Activated T-helper 1 cell treated with anti-CD3 and anti-CD28 coated beads, Interleukin-12 subunit alpha, Interleukin-12 subunit beta, Interleukin-2, Interleukin-4 antibody, amounts not matched to agents 30 ng/mL and 10 ng/mL and 1 ng/mL, durations not matched to agents 14 hours and 24 hours and 36 hours (primary cell): ENCODE data around the gene ALOX5. TPM values are rescaled to one million over a fixed set of nuclear protein-coding genes. Genes with fewer than 3 reads are reported as not detected.

Source experiments
- DNase-seq: peaks from one replicate; pipeline ENCODE4 v3.0.0; 2021; ENCODE audit warnings: low spot score
- H3K27ac Mint-ChIP-seq: one replicate; pipeline ENCODE4 v1.8.0; 2021; ENCODE audit warnings: mild to moderate bottlenecking, mixed read lengths
- H3K27me3 Mint-ChIP-seq: one replicate; pipeline ENCODE4 v1.8.0; 2022; ENCODE audit warnings: mild to moderate bottlenecking, moderate library complexity, mixed read lengths; ENCODE audit not compliant: insufficient read depth
- H3K36me3 Mint-ChIP-seq: one replicate; pipeline ENCODE4 v1.8.0; 2021; ENCODE audit warnings: low read depth, mixed read lengths
- H3K4me1 Mint-ChIP-seq: one replicate; pipeline ENCODE4 v1.8.0; 2021; ENCODE audit warnings: low read depth, mixed read lengths
- H3K4me3 Mint-ChIP-seq: one replicate; pipeline ENCODE4 v1.8.0; 2021; ENCODE audit warnings: mild to moderate bottlenecking, moderate library complexity, mixed read lengths
- H3K9me3 Mint-ChIP-seq: one replicate; pipeline ENCODE4 v1.8.0; 2021; ENCODE audit warnings: mixed read lengths
- intact Hi-C: fragments of 100-400 bp; cut with micrococcal nuclease; formaldehyde crosslinking; loops from one replicate; pipeline ENCODE4 v1.15.1; 2024
- total RNA-seq: library from RNA; stranded (reverse); gene quantifications from 2 replicates; pipeline ENCODE4 v1.2.3, GENCODE V29; 2022

Gene ALOX5
- total RNA-seq, 1 donor from 2014 or later, result 2.9 TPM

- no peak for DNase-seq
- Mint-ChIP-seq H3K4me1 (no peaks in the 10 kb centered on the region), H3K9me3 (peaks cover 8% of the 10 kb centered on the region), H3K27ac (no peak overlapping the region), H3K4me3 (no peak overlapping the region), H3K36me3 (peaks cover 8% of the 10 kb centered on the region), H3K27me3 (peaks cover 2% of the 10 kb centered on the region)
- intact Hi-C loops, result loop anchor here (1.0 kb wide), 1 partner anchor 12 kb away; no protein-coding TSS in a partner anchor
These were observed 114.3 kb downstream of the ALOX5 start for GRCh38 chr10:45488365-45488764.

- Mint-ChIP-seq H3K36me3 (peaks cover 4% of the 10 kb centered on the region), H3K4me3 (no peak overlapping the region), H3K27me3 (peaks cover 2% of the 10 kb centered on the region), H3K27ac (no peak overlapping the region), H3K4me1 (peaks cover under 1% of the 10 kb centered on the region), H3K9me3 (peaks cover 20% of the 10 kb centered on the region)
- DNase-seq, result no peak
- intact Hi-C loops, result no loop called here
These were observed 116.3 kb downstream of the ALOX5 start for GRCh38 chr10:45490277-45490676.

- Mint-ChIP-seq H3K27me3 (peaks cover 2% of the 10 kb centered on the region), H3K9me3 (peaks cover 27% of the 10 kb centered on the region), H3K4me1 (peaks cover 8% of the 10 kb centered on the region), H3K4me3 (no peak overlapping the region), H3K27ac (no peak overlapping the region), H3K36me3 (peaks cover 7% of the 10 kb centered on the region)
- intact Hi-C loops, result no loop called here
- DNase-seq, result no peak
These were observed 117.0 kb downstream of the ALOX5 start for GRCh38 chr10:45491061-45491460.

Other genes starting within 250 kb of the ALOX5 start
- not detected in 2 replicates for gene OR13A1, start 58.6 kb upstream of the ALOX5 start, total RNA-seq